ENCODE data around the gene DDHD1. TPM values are rescaled to one million over a fixed set of nuclear protein-coding genes. Genes with fewer than 3 reads are reported as not detected.

DDHD1 gene
- total RNA-seq, 2 experiments from 2014 or later = 42.5 to 44.5 TPM

DNA sequence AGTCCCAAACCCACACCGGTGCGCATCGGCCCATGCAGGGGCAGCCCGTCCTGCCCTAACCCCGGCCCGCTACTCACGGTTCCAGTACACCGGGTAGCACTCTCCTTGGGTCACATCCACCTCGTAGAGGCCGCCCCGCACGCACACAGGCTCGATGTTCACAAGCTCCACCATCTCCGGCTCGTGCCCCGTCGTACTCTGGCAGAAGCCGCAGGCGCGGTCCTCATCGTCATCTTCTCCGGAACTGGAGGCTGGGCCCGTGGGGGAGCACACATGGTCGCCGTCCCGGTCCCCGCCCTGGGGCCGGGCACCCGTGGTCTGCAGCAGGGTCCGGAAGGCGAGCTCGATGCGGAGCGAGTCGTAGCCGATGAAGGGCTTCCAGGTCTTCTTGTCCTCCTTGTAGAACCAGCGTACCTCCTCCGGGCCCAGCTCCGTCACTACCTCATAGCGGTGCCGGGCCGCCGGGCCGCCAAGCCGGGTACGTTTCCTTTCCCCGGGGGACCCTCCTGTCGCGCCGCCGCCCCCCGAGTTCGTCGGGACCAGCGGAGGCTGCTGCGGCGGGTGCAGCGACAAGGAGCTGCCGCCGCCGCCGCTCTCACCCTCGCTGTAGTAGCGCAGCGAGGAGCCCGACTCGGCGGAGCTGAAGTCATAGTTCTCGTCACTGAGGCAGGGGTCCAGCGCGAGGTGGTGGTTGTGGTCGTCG lies 788 bp downstream of the DDHD1 start:
- Mint-ChIP-seq H3K36me3 (ENCODE audit: low read depth) (peaks cover 24% of the 10 kb centered on the region), H3K27ac (peak overlapping the region; percentile 97), H3K27me3 (no peaks in the 10 kb centered on the region), H3K4me1 (ENCODE audit: low read depth) (peaks cover 64% of the 10 kb centered on the region), H3K4me3 (peak overlapping the region; percentile 93), H3K9me3 (no peaks in the 10 kb centered on the region)
- POLR2A ChIA-PET = interaction anchor here (0.7 to 5.7 kb wide), 32 partner anchors 9 to 1912 kb away, joined by 3 to 179 read pairs (median 4); partner anchors contain the start of genes GNG2, GPR137C, MAPK1IP1L and TMX1
- H3K36me3 ChIP-seq (ENCODE audit: insufficient read depth, low read length) = no peaks in the 10 kb centered on the region
- TF ChIP-seq, protein P1, sequence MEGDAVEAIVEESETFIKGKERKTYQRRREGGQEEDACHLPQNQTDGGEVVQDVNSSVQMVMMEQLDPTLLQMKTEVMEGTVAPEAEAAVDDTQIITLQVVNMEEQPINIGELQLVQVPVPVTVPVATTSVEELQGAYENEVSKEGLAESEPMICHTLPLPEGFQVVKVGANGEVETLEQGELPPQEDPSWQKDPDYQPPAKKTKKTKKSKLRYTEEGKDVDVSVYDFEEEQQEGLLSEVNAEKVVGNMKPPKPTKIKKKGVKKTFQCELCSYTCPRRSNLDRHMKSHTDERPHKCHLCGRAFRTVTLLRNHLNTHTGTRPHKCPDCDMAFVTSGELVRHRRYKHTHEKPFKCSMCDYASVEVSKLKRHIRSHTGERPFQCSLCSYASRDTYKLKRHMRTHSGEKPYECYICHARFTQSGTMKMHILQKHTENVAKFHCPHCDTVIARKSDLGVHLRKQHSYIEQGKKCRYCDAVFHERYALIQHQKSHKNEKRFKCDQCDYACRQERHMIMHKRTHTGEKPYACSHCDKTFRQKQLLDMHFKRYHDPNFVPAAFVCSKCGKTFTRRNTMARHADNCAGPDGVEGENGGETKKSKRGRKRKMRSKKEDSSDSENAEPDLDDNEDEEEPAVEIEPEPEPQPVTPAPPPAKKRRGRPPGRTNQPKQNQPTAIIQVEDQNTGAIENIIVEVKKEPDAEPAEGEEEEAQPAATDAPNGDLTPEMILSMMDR (IDR thresholded peaks at IDR 0.05) = no peak
- CTCF ChIA-PET = interaction anchor here (1.1 to 2.6 kb wide), 8 partner anchors 9 to 65 kb away, joined by 3 to 10 read pairs (median 4); no protein-coding TSS in a partner anchor
- intact Hi-C loops (cut with DNase I, micrococcal nuclease) = loop anchor here (2.0 to 10.0 kb wide), 9 partner anchors 44 to 1908 kb away; partner anchors contain the start of genes GPR137C (in 2 of the 2), TXNDC16 (in 2 of the 2), CGRRF1 (in 1 of the 2) and CNIH1 (in 1 of the 2)
- H3K27ac ChIP-seq (ENCODE audit: low read depth in 1 of 2, low read length in 2 of 2) = peak overlapping the region; percentile 80 to 87
- DNase-seq (peak; percentile 40 to 84 (median 60)), ATAC-seq (ENCODE audit: poor library complexity) (peak; percentile 44)
- H3K4me1 ChIP-seq (ENCODE audit: insufficient read depth, low read length) = peaks cover 30% of the 10 kb centered on the region
- H3K4me3 ChIP-seq (ENCODE audit: low read length) = peak overlapping the region; percentile 98
- H3K27me3 ChIP-seq (ENCODE audit: control insufficient read depth in 1 of 2, insufficient read depth in 2 of 2, low read length in 2 of 2) = no peaks in the 10 kb centered on the region
- H3K9me3 ChIP-seq (ENCODE audit: control insufficient read depth in 1 of 2, insufficient read depth in 1 of 2, low read length in 2 of 2) = no peaks in the 10 kb centered on the region

DNA sequence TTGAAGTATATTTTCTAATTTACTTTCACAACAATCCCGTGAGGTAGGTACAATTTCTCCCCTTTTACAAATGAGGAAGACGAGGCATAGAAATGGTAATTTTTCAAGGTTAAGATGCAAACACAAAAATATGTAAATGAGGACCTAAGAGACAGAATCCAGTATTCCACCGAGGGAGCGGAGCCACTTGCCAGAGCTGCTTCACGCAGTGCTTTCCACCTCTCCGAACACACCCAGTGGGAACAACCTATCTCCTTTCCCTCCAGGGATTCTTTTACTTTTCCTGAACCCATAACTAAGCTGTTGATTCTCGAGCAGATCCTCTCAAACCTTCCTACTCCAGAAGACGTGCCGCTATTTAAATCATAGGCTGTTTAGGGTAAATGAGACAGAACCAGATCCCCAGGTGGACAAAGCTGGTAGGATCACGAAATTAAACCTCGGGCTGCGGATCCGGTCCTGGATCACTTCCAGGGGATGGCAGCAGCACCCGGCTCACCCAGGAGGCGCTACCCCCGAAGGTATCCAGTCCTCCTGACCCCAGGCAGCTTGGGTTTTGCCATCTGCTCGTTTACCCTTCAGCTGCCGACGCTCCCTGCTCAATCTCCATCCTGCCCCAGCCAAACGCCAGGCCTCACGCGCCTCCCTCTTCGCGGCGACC lies 1.5 kb downstream of the DDHD1 start:
- H3K4me3 Mint-ChIP-seq = peak overlapping the region; percentile 93
- H3K27ac ChIP-seq (ENCODE audit: low read depth in 1 of 2, low read length in 2 of 2) = peak overlapping the region; percentile 80 to 87
- POLR2A ChIA-PET = interaction anchor here (0.7 to 5.7 kb wide), 24 partner anchors 10 to 1900 kb away, joined by 3 to 179 read pairs (median 8); partner anchors contain the start of genes GPR137C, MAPK1IP1L and TXNDC16
- TF ChIP-seq, protein P1 (IDR thresholded peaks at IDR 0.05) = no peak
- H3K4me1 Mint-ChIP-seq (ENCODE audit: low read depth) = peaks cover 70% of the 10 kb centered on the region
- CTCF ChIA-PET = interaction anchor here (1.1 to 2.6 kb wide), 8 partner anchors 10 to 66 kb away, joined by 3 to 10 read pairs (median 4); no protein-coding TSS in a partner anchor
- H3K27me3 Mint-ChIP-seq = no peaks in the 10 kb centered on the region
- ATAC-seq (ENCODE audit: poor library complexity) (peak; percentile 30), DNase-seq (peak in 13 of 14 experiments; percentile 19 to 74 (median 31))
- H3K9me3 ChIP-seq (ENCODE audit: control insufficient read depth in 1 of 2, insufficient read depth in 1 of 2, low read length in 2 of 2) = no peaks in the 10 kb centered on the region
- peaks cover 29% of the 10 kb centered on the region for H3K36me3 Mint-ChIP-seq (ENCODE audit: low read depth)
- H3K4me3 ChIP-seq (ENCODE audit: low read length) = peak overlapping the region; percentile 98
- H3K9me3 Mint-ChIP-seq = no peaks in the 10 kb centered on the region
- H3K27me3 ChIP-seq (ENCODE audit: control insufficient read depth in 1 of 2, insufficient read depth in 2 of 2, low read length in 2 of 2) = no peaks in the 10 kb centered on the region
- peak overlapping the region; percentile 97 for H3K27ac Mint-ChIP-seq
- H3K36me3 ChIP-seq (ENCODE audit: insufficient read depth, low read length) = no peaks in the 10 kb centered on the region
- H3K4me1 ChIP-seq (ENCODE audit: insufficient read depth, low read length) = peaks cover 31% of the 10 kb centered on the region
- intact Hi-C loops (cut with DNase I, micrococcal nuclease) = loop anchor here (2.0 to 10.0 kb wide), 9 partner anchors 43 to 1907 kb away; partner anchors contain the start of genes GPR137C (in 2 of the 2), TXNDC16 (in 2 of the 2), CGRRF1 (in 1 of the 2) and CNIH1 (in 1 of the 2)

DNA sequence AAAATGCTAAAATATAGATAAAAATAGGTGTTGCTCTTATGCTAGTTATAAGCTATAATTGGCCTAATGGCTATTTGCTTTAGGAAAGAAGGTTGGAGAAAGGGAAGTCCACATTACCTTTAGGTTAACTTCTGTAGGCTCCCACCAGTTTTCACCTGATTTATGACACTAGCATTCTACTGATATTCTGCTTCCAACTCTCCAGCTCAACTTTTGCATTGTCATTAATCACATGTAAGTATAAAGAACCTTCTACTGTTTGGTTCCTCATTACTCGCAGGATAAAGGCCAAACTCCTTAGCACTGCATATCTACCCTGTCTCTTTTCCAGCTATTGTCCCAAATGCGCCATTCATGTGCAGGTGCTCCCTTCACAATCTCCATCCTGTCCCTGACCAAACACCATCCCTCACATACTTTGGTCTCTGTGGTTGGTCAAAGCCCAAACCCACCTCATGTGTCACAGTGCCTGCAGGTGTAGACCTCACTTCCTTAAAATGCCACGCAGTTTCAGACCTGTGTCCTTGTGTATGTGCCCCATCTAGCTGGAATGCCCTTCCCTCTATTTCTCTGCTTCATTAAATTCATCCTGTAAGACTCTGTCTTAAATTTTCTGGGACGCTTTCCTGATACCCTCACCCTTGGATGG lies 3.3 kb downstream of the DDHD1 start:
- intact Hi-C loops (cut with DNase I, micrococcal nuclease) = loop anchor here (2.0 to 10.0 kb wide), 8 partner anchors 41 to 1905 kb away; partner anchors contain the start of genes GPR137C (in 2 of the 2), TXNDC16 (in 2 of the 2), CGRRF1 (in 1 of the 2) and CNIH1 (in 1 of the 2)
- Histone ChIP-seq H3K27me3 (ENCODE audit: control insufficient read depth in 1 of 2, insufficient read depth in 2 of 2, low read length in 2 of 2) (no peaks in the 10 kb centered on the region), H3K27ac (ENCODE audit: low read depth in 1 of 2, low read length in 2 of 2) (no peak overlapping the region), H3K4me3 (ENCODE audit: low read length) (no peak overlapping the region), H3K9me3 (ENCODE audit: control insufficient read depth in 1 of 2, insufficient read depth in 1 of 2, low read length in 2 of 2) (no peaks in the 10 kb centered on the region), H3K36me3 (ENCODE audit: insufficient read depth, low read length) (no peaks in the 10 kb centered on the region), H3K4me1 (ENCODE audit: insufficient read depth, low read length) (peaks cover 35% of the 10 kb centered on the region)
- TF ChIP-seq, protein P1 (IDR thresholded peaks at IDR 0.05) = no peak
- no peaks in the 10 kb centered on the region for H3K27me3 Mint-ChIP-seq
- no peak overlapping the region for H3K27ac Mint-ChIP-seq
- peak overlapping the region; percentile 93 for H3K4me3 Mint-ChIP-seq
- no peaks in the 10 kb centered on the region for H3K9me3 Mint-ChIP-seq
- ChIA-PET CTCF (no interaction called here), POLR2A (interaction anchor here (1.0 to 5.7 kb wide), 3 partner anchors 9 to 40 kb away, joined by 3 to 179 read pairs (median 4); no protein-coding TSS in a partner anchor)
- peaks cover 78% of the 10 kb centered on the region for H3K4me1 Mint-ChIP-seq (ENCODE audit: low read depth)
- peaks cover 30% of the 10 kb centered on the region for H3K36me3 Mint-ChIP-seq (ENCODE audit: low read depth)
- DNase-seq (no peak), ATAC-seq (ENCODE audit: poor library complexity) (no peak)
